HUDEP-2 (cell line): ENCODE measurements around the gene OGFOD3.
A peak's percentile ranks its signal among the peaks of the same experiment; 100 is the strongest.
"Not testable (repeated sequence)": the region's sequence is repeated elsewhere in the genome, so short reads cannot be mapped to it uniquely, and the experiment has no call there.

Experiments used
- DNase-seq, 76 experiments: peaks; one replicate each; lab custom pipeline; 2025; ENCODE audit not compliant: unreplicated experiment in 76 of 76; lab: John Stamatoyannopoulos, UW

The OGFOD3 gene

GRCh38 chr17:82377924-82378740 is 40.3 kb downstream of the OGFOD3 start:
- DNase-seq = no peak

GRCh38 chr17:82377294-82377693 is 41.1 kb downstream of the OGFOD3 start:
- not testable (repeated sequence) for DNase-seq

GRCh38 chr17:82376042-82376730 is 42.2 kb downstream of the OGFOD3 start:
- DNase-seq = no peak

- no peak for DNase-seq
These were observed 42.9 kb downstream of the OGFOD3 start for GRCh38 chr17:82375359-82376041.

GRCh38 chr17:82374626-82375331 is 43.6 kb downstream of the OGFOD3 start:
- no peak for DNase-seq

GRCh38 chr17:82373731-82374625 is 44.4 kb downstream of the OGFOD3 start:
- DNase-seq = no peak

GRCh38 chr17:82373072-82373452 is 45.3 kb downstream of the OGFOD3 start:
- DNase-seq = not testable (repeated sequence)

- no peak for DNase-seq
These were observed 45.9 kb downstream of the OGFOD3 start for GRCh38 chr17:82372249-82373071.

- DNase-seq = no peak
These were observed 46.8 kb downstream of the OGFOD3 start, which contains the start of gene UTS2R for GRCh38 chr17:82371333-82372248. TSS of gene UTS2R (plus strand) at chr17:82371765. CDS start at chr17:82374325, 2,560 bp downstream.

GRCh38 chr17:82370471-82371332 is 47.7 kb downstream of the OGFOD3 start:
- no peak for DNase-seq

GRCh38 chr17:82369211-82369610 is 49.2 kb downstream of the OGFOD3 start:
- no peak for DNase-seq

GRCh38 chr17:82367724-82368524 is 50.5 kb downstream of the OGFOD3 start:
- DNase-seq = peak in 12 of 76 experiments; percentile 11 to 77 (median 32)

GRCh38 chr17:82366749-82367148 is 51.6 kb downstream of the OGFOD3 start:
- no peak for DNase-seq

GRCh38 chr17:82365606-82366295 is 52.6 kb downstream of the OGFOD3 start:
- no peak for DNase-seq

GRCh38 chr17:82361885-82362633 is 56.3 kb downstream of the OGFOD3 start:
- DNase-seq = no peak
